Measurements from ENCODE around the gene PPM1M.

Gene PPM1M

GRCh38 chr3:52216585-52217408 is 28.8 kb upstream of the PPM1M start:
- peak; percentile 65 for DNase-seq

DNA sequence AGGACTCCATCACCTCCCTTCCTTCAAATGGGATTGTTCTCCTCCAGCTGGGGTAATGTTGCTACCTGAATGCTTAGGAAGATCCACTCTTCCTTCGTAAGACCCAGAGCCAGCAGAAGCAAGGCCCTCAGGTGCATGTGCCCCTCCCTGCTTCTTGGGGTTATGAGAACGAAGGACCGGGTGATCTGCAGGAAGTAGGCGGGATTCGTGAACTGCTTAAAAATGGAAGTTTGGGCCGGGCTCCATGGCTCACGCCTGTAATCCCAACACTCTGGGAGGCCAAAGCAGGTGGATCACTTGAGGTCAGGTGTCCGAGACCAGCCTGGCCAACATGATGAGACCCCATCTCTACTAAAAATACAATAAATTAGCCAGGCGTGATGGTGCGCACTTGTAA is 28.2 kb upstream of the PPM1M start:
- no peak for DNase-seq

DNA sequence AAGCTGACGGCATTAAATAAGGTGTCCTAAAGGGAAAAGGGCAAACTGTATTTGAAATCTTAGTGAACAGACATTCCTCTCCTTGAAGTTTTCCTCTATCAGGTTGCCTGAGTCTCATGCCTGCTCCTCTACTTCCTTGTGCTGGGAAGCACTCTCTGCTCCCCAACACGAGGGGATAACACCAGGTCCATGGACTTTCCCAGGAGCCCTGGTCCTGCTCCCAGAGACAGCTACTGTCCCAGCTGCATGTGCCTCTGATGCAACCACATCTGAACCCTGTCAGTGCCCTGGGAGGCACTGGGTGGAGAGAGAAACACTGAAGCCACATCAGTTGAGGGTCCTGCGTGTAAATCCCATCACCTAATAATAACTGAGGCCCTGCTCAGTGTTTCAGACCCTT is 27.5 kb upstream of the PPM1M start:
- no peak for DNase-seq

GRCh38 chr3:52218454-52218853 is 27.1 kb upstream of the PPM1M start:
- peak; percentile 29 for DNase-seq

GRCh38 chr3:52218937-52219650 is 26.5 kb upstream of the PPM1M start:
- no peak for DNase-seq

DNA sequence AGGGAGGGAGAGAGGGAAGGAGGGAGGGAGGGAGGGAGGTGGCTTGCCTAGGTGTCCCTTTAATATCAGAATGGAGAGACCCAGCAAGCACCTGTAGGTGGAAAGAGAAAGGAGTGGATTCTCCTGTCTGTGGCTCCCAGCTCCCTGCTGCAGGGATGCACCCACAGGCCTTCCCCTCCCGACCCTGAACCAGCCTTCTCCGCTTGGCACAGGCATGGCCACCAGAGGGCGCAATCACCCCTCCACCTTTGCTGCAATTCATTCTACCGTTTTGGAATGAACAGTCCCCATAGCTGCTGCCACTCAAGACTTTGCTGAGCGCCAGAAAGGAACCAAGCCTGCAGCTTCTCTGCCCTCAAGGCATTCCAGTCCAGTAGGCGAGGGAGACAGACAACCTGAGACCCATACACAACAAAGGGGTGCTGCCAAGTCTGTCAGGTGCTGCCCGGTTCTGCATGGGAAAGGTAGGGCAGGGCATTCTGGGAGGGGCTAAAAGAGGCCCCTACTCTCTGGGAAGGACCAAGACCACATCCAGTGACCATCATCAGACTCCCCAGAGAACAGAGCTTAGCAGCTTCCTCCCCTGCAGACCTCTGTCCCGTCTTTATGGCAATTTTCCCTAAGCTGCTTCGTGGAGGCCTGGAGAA is 25.1 kb upstream of the PPM1M start:
- peak; percentile 80 for DNase-seq

- no peak for DNase-seq
Observed at GRCh38 chr3:52221141-52221562, 24.4 kb upstream of the PPM1M start.

DNA sequence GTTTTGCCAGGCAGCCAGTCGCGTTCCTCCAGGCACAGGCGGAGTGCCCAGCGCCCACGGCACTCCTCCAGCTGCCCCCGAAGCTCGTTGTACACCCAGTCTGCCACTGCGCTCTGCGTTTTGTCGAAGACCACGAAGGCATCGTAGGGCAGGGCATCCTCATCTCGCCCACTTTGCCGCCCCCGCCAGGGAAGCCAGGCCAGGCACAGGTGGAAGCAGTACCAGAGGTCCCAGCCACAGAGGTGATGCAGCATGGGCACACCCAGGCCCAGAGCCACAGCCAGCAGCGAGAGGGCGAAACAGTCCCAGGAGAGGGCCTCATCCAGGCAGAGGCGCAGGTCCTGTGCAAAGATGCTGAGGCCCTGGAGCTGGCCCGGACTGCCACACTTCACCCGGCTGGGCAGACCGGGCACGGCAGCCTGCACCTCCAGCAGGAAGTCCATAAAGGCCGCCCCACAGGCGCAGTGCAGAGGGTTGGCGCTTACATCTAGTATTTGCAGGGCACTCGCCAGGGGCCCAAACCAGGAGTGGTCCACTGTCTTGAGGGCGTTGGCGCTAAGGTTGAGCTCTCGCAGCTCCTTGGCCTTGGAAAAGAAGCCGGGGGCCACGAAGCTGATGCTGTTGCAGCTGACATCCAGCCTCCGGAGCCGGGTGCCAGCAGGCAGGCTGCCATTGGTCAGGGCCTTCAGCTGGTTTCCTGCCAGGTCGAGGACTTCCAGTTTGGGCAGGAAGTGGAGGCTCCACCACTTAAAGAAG is 23.8 kb upstream of the PPM1M start:
- DNase-seq = peak; percentile 70

DNA sequence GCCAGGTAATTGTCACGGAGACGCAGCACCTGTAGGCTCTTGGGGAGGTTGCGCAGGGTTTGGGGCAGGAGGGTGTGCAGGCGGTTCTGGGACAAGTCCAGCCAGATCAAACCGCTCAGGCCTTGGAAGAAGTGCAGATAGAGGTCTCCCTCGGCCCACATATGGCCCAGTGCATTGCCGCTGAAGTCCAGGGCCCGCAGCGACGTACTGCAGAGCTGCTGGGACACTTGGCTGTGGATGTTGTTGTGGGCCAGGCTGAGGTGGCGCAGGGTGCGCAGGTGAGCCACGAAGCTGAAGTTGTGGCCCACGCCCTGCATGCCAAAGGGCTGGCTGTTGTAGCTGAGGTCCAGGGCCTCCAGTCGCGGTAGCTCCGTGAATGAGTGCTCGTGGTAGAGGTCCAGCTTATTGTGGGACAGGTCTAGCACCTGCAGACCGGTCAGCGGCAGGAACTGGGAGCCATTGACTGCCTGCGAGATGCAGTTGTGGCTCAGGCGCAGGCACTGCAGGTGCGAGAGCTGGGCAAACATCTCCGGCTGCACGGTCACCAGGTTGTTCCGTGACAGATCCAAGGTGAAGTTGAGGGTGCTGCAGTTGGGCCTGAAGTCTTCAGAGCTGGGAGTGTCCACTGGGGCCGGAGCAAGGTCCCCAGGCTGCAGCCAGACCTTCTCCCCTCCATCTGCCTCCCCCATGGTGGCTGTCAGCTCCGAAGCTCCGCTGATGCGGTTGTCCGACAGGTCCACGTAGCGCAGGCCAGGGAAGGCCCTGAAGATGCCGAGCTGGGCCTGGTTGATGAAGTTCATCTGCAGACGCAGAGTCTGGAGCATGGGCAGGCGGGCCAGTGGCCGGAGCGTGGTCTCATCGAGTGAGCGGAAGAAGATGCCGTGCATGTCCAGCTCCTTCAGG is 23.0 kb upstream of the PPM1M start:
- DNase-seq = no peak

DNA sequence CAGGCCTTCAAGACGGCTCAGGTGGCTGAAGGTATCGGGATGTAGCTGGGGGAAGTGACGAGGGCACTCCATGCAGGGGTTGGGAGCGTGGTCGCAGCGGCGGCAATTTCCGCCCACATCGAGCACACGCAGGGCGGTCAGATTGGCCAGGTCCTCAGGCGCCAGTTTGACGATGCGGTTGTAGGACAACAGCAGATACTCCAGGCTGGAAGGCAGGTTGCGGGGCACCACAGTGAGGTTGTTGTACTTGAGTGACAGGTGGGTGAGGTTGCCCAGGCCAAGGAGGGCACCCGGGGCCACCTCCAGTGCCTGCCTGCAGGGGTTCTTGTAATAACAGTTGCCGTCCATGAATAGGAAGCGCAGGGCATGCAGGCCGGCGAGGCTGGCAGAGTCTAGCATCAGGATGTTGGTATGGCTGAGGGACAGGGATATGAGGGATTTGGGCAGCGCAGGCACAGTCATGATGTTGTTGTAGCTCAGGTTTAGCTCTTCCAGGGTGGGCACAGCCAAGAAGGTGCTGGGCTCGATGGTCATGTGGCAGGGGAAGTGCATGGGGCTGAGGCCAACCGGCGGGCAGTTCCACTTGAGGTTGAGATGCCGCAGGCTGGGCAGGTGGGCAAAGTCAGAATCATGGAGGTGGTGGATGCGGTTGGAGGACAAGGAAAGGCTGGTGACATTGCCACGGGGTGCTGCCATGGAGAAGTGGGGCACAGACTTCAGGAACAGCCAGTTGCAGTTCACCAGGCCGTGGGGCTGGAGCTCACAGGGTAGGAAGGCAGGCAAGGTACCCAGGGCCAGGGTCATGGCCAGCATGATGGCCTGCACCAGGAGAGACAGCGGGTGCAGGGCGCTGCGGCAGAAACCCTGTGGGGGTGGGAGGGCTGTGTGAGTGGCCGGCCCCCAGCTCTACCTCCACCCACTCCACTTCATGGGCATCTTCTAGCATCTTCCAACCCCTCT is 21.8 kb upstream of the PPM1M start:
- no peak for DNase-seq

DNA sequence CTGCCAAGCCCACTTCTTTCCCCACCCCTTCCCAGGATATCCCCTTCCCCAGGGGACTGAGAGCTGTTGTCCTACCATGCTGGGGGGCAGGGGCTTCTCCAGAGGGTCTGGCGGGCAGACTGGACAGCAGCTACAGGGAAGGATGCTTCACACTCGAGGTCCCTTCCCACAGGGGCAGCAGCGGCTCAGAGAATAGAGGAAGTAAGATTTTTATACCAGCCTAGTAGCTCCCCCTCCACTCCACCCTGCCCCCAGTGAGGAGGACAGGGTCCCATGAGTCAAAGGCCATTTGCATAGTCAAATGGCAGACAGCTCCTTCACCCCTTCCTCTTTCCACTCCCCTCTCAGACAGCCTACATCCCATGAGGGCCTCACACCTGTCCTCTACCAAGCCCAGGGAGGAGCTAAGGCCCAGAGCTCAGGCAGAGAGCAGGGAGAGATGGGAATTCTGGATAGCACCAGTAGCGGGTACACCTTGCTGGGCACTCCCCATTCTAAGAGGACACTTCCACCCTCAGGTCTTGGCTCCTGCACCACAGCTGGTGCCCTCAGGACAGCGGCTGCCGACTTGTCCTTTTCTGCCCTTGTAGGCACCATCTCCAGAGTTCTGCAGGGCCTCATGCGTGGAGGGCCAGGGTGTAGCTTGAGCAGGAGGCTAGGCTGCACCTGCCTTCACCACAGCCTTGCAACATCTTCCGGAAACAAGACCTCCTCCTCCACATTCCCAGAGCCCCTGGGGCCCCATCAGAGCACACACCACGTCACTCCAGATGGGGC is 19.9 kb upstream of the PPM1M start, which contains the start of gene TLR9:
Gene TLR9, minus strand, starts transcription at position 194 of the 777 bp plus-strand sequence. Its CDS starts 116 bp downstream, at position 78.
- DNase-seq = no peak

DNA sequence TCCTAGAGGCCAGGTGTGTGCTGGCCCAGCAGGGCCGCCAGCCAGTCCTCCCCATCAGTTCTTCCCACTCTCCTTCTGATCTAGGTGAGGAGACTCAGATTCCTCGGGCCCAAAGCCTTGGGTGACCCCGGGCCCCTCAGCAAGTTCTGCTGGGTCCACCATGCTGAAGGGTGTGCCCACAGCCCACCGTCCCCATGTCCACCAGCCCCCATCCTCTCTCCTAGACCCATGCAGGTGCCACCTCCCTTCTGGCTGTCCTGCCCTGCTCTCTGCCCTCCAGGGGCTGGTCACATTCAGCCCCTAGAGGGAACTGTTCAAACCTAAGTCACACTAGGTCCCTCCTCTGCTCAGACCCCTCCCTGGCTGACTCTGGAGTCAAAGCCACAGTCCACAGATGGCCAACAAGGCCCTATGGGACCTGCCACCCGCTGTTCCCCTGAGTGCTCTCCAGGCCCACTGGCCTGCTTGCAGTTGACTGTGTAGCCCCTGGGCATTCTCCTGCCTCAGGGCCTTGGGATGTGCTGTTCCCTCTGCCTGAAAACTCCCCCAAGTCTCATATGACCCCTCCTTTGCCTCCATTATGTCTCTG is 19.2 kb upstream of the PPM1M start:
- DNase-seq = no peak

GRCh38 chr3:52227117-52227516 is 18.4 kb upstream of the PPM1M start:
- DNase-seq = no peak

- DNase-seq = no peak
Observed at GRCh38 chr3:52227766-52228165, 17.8 kb upstream of the PPM1M start.

DNA sequence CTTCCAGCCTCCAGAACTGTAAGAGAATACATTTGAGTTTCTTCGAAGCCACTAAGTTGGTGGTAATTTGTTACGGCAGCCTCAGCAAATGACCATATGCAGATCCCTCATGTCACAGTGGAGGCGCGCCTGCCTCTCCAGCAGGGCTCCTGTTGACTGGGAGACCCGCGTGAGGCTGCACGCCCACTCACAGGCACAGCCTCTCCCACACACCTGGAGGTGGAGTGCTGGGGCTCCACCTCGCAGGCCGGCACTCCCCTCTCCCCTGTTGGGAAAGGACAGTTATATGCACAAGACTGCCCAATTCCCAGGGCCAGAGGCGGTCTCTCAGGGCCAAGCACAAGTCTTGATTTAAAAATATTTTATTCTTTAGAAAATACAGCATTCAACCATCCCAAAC is 17.3 kb upstream of the PPM1M start:
- DNase-seq = no peak

DNA sequence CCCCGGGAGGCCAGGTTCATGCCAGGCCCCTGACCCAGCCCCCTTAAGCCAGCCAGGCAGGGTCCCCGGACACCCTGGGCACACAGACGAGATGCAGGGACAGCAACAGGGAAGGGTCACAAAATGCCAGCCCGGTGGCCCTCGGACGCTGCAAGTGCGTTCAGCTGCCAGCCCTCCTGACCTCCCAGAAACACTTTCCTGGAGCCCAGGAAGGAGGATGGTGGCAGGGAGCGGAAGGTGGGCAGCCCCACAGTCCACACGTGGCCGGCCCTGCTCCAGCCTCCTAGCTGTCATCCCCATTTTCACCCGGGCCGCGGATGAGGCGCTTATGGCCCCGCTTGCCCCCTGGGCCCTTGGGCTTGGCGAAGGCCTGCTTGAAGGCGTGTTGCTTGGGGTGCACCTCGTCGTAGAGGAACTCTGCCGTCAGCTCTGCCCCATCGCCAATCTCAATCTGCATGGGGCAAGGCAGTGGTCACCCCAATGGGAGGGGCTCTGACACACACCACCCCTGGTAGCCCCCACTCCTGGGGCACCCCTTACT is 16.7 kb upstream of the PPM1M start:
- no peak for DNase-seq

DNA sequence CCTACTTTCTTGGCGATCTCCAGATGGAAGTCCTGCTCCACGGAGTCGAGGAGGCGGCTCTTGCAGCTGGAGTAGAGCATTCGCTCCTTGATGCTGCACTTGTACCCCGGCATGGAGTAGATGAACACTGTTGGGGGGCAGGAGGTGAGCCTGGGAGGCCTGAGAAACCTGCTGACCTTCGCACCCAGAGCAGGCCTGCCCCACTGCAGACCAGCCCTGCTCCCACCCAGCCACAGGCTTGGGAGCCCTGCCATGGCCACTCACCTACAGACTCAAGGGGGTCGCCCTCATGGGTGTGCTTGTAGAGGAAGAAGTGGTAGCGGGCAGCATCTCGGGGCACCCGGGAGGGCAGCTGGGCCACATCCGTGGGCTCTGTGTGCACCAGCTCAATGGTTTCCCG is 15.9 kb upstream of the PPM1M start:
- DNase-seq = no peak

GRCh38 chr3:52230461-52230860 is 15.1 kb upstream of the PPM1M start:
- no peak for DNase-seq

DNA sequence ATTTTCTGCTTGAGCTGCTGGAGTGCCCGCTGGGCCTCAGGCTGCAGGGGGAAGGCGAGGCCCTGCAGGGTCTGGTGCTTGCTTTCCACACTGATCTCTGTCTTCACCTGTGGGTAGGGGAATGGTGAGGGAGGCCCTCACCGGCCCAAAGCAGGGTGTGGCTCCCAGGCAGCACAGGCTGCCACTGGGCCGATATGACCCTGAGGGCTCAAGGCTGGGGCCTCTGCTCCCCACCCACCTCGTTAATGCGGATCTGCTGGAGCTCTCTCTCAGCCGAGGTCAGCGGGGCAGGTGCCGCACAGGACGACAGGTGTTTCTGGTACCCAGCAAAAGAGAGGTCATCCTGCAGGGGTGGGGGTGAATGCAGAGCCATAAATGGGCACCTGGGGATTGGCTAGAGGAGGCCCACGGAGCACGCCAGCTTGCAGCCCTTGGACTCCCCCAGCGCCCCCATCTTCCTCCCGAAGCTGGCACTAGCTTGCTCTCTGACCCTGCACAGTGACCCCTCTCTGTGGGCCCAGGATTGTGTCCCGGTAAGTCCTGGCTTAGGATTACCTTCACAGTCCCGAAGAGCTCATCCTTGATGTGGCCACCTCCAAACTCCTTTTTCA is 14.6 kb upstream of the PPM1M start:
- DNase-seq = no peak
